Urothelium cell line (cell line): ENCODE data around the gene BOLA3.
"Not testable (repeated sequence)": the region's sequence is repeated elsewhere in the genome, so short reads cannot be mapped to it uniquely, and the experiment has no call there.

Source experiments
- DNase-seq: peaks from one replicate; pipeline ENCODE4 v3.0.0; 2011; ENCODE audit warnings: low spot score, mixed read lengths
- FAIRE-seq: peaks from 2 replicates; lab custom pipeline; 2011; peaks lifted over from hg19 to GRCh38; lab: Jason Lieb, UNC

Gene BOLA3, protein sequence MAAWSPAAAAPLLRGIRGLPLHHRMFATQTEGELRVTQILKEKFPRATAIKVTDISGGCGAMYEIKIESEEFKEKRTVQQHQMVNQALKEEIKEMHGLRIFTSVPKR

GRCh38 chr2:74147727-74148456 lies at the start of gene BOLA3:
Gene BOLA3, minus strand, starts transcription at chr2:74147912. Its CDS starts 38 bp downstream, at chr2:74147874.
- DNase-seq (peak; percentile 99), FAIRE-seq (no peak)

GRCh38 chr2:74197049-74197448 lies 49.3 kb upstream of the BOLA3 start:
- FAIRE-seq (no peak), DNase-seq (no peak)

DNA sequence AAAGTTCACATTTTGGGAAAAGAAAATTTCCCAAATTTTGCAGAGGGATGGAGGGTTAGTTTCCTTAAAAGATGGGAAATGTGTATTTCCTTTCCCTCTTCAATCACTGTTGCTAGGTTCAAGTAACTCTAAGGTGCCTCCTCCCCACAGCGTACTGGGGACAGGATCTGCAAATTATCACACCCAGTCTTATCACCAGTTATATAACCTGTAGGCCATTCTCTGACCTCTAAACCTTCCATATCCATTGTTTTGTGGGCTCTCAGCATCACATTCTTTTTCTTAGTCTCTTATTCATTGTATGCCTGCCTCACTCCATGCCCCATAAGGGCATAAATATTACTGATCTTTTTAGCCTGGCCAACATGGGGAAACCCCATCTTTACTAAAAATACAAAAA lies 47.1 kb upstream of the BOLA3 start:
- FAIRE-seq (no peak), DNase-seq (no peak)

DNA sequence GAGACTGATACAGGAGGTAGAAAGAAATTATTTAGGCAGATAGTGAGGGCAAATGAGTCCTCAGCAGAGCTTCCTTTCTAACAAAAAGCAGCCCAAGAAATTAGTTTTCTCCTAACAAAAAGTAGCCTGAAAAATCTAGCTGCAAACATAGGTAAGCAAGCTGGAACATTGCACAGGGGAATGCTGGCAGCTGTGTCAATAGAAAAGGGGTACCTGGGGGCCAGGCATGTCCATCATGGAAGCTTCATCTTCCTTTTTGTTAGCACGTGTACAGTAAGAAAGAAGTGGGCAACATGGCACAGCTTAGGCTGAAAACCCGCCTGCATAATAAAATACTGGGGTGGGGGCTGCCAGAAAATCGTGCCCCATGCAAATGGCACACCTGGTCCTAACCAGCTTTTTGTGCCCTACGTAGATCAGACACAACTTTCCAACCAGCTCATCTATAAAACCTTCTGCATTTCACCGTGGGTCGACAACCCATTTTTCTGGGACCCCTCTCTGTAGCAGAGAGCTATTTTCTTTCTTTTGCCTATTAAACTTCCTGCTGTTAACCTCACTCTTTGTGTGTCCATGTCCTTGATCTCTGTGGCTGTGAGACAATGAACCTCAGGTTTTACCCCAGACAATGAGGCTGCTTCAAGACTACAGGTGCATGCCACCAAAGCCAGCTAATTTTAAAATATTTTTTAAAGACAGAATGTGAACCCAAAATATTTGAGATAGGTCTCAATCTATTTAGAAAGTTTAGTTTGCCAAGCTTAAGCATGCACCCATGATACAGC lies 44.1 kb upstream of the BOLA3 start:
- FAIRE-seq (no peak), DNase-seq (no peak)

DNA sequence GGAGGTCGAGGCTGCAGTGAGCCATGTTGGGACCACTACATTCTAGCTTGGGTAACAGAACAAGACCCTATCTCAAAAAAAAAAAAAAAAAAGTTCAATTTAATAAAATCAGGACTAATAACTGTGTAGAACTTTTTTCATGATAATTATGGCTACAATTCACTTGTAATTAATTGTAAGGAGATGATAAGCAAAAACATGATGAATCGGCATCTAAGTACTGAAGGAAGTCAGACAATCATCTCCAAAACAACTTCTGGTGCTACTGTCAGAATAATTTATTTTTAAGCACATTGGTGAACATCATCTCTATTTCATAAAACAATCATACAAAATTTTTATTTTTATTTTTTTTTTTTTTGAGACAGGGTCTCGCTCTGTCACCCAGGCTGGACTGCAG lies 41.0 kb upstream of the BOLA3 start:
- FAIRE-seq: no peak
- no peak for DNase-seq

DNA sequence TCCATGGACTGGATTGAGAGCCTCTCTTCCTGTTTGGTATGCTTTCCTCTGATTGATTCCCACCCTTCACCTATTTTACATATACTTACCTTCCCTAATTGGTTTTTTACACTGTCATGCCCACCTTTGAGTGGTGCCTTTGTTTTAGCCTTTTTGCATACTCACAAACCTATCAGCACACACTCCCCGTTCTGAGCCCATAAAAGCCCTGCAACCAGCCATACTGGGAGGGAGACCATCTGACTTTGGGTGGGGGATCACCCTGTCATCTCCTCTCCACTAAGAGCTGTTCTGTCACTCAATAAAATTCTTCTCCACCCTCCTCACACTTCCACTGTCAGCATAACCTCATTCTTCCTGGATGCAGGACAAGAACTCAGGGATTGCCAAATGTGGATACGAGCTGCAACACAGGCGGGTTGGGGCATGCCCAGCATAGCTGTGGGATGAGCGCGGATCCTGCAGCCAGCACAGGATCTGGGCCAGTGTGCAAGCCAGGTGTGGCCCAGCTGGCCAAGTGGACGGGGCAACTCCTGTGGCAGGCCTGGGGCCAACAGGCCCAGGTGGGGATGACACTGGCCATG lies 40.4 kb upstream of the BOLA3 start:
- FAIRE-seq: peak; percentile 40

GRCh38 chr2:74186706-74187105 lies 39.0 kb upstream of the BOLA3 start:
- not testable (repeated sequence) for FAIRE-seq

More for the DNA sequence above, 40.4 kb upstream of the BOLA3 start:
- DNase-seq: peak; percentile 82

DNA sequence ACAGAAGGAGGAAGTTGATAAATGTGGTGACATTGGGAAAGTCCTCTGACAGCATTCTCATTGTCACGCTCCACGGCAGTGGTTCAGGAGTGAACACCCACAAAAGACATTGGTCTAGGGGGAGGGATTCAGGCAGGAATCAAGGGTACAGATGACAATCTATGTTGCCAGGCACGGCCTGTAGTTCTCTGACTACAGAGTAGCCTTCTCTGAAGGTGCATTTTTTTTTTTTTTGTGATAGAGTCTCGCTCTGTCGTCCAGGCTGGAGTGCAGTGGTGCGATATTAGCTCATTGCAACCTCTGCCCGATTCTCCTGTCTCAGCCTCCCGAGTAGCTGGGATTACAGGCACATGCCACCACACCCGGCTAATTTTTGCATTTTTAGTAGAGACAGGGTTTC lies 38.3 kb upstream of the BOLA3 start:
- no peak for FAIRE-seq
- no peak for DNase-seq

More at GRCh38 chr2:74186706-74187105, 39.0 kb upstream of the BOLA3 start:
- DNase-seq: not testable (repeated sequence)

DNA sequence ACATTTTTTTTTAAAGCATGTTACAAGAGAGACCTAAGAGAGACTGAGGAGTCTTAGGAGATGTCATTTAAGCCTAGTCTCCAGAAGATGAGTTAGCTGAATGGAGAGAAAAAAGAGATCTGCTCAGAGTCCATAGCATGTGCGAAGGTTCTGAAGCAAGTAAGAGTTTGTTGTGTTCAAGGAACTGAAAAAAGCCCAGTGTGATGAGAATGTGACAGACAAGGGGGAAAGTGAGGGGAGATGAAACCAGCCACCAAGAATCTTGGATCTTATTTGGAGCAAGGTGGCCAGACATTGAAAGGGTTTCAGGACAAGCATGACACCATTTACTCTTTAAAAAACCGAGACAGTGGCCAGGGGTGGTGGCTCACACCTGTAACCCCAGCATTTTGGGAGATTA lies 36.2 kb upstream of the BOLA3 start:
- FAIRE-seq: no peak

GRCh38 chr2:74181739-74182138 lies 34.0 kb upstream of the BOLA3 start:
- FAIRE-seq (no peak), DNase-seq (no peak)

More for the DNA sequence above, 36.2 kb upstream of the BOLA3 start:
- DNase-seq: no peak

DNA sequence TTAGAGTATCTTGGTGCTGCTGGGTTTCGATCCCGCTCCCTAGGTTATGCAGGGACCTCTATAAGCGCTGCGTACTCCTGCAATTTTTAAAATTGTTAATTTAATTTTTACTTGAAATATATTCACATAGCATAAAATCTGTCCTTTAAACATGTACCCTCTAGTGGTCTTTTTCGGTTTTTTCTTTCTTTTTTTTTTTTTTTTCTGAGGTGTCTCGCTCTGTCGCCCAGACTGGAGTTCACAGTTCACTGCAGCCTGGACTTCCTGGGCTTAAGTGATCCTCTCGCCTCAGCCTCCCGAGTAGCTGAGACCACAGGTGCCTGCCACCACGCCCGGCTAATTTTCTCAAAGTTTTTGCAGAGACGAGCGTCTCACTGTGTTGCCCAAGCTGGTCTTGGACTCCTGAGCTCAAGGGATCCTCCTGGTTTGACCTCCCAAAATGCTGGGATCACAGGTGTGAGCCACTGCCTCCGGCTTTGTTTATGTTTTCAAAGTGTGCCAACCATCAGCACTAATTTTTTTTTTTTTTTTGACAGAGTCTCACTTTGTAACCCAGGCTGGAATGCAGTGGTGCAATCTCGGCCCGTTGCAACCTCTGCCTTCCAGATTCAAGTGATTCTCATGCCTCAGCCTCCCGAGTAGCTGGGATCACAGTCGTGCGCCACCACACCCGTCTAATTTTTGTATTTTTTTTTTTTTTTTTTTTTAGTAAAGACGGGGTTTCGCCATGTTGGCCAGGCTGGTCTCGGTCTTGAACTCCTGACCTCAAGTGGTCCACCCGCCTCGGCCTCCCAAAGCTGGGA lies 31.6 kb upstream of the BOLA3 start:
- DNase-seq (no peak), FAIRE-seq (no peak)

DNA sequence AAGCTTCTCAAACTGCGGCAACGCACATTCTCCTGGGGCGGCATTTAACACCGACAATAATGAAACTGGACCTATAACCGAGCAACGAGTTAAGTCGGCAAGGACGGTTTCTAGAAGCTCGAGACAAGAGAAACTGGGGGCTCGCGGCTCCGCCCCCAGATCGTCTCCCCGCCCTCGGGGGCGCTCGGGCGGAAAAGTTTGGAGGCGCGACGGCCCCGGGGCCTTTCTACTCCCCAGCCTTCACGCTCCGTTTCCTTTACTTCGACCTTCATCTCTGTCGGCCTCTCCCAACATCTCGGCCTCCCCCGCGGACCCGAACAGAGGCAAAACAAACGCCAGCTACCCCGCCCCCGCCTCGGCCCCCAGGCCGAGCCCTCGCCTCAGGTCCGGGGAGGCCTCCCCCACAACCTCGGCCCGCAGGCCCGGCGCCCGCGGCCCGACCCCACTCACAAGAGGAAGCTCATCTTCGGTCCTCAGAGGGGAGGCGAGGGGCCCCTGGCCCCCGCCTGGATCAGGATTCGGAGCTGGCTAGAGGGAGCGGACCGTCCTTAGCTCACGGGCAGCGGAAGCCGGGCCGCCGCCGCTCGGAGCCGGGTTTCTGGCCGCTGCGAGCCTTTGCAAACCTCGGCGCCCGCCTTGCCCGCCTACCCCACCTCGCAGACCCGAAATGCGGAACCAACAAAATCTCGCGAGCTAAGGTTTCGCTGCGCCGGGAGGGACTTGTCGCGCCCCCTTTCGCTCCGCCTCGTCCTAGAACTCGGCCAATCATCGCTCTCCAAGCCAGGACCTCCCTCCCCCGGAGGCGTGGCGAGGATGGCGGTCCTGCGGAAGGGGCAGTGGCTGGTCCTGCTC lies 30.7 kb upstream of the BOLA3 start, which contains the start of gene MOB1A:
Gene MOB1A, minus strand, starts transcription at position 669 of the 852 bp plus-strand sequence. Its CDS starts 205 bp downstream, at position 464.
- DNase-seq (peak; percentile 100), FAIRE-seq (peak; percentile 92)

- FAIRE-seq (no peak), DNase-seq (no peak)
Measured at GRCh38 chr2:74177696-74178095, 30.0 kb upstream of the BOLA3 start.

GRCh38 chr2:74174909-74175308 lies 27.2 kb upstream of the BOLA3 start:
- DNase-seq (no peak), FAIRE-seq (no peak)

GRCh38 chr2:74168739-74169138 lies 21.0 kb upstream of the BOLA3 start:
- no peak for FAIRE-seq
- no peak for DNase-seq

GRCh38 chr2:74164761-74165160 lies 17.0 kb upstream of the BOLA3 start:
- FAIRE-seq (no peak), DNase-seq (no peak)

- no peak for DNase-seq
- no peak for FAIRE-seq
Measured at GRCh38 chr2:74162951-74163350, 15.2 kb upstream of the BOLA3 start.

- DNase-seq (no peak), FAIRE-seq (no peak)
Measured at GRCh38 chr2:74155830-74156229, 8.1 kb upstream of the BOLA3 start.

DNA sequence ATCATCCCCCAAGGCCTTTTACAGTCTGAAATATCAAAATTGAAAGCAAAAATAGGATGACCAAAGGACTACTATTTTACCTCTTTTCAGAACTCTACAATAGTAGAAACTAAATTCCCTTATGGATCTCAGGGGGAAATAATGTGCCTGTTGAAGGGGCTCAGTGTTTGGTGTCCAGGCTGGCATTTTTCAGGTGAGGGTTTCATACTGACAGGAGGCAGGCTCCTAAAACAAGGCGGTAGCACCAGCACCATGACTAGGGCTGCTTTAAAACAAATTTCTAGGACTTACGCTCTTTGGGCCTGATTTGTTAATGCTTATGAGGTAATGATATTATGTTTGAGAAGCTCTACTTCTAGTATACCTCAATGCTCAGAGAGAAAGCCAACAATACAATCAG lies 5.2 kb upstream of the BOLA3 start:
- DNase-seq (no peak), FAIRE-seq (no peak)
